H9 (cell line): ENCODE data around the gene MAP3K5. TPM values are rescaled to one million over a fixed set of nuclear protein-coding genes. Genes with fewer than 3 reads are reported as not detected.

Experiments used
- DNase-seq: peaks from one replicate; pipeline ENCODE4 v3.0.0-alpha.2; 2017
- H2AFZ ChIP-seq: one replicate; pipeline ENCODE4 v1.6.1; 2013; ENCODE audit warnings: mild to moderate bottlenecking, low read length, control low read depth, moderate library complexity
- H2AK5ac ChIP-seq: 2 replicates; pipeline ENCODE4 v1.6.1; 2013; ENCODE audit warnings: low read length, control low read depth, mixed read lengths; ENCODE audit not compliant: insufficient read length
- H2BK120ac ChIP-seq: one replicate; pipeline ENCODE4 v1.6.1; 2013; ENCODE audit warnings: low read depth, mild to moderate bottlenecking, low read length, control low read depth, inconsistent platforms; ENCODE audit not compliant: poor library complexity, severe bottlenecking
- H2BK12ac ChIP-seq: 2 replicates; pipeline ENCODE4 v1.6.1; 2013; ENCODE audit warnings: low read length, control low read depth, mixed read lengths, low read depth; ENCODE audit not compliant: insufficient read length
- H2BK15ac ChIP-seq: 2 replicates; pipeline ENCODE4 v1.6.1; 2013; ENCODE audit warnings: low read depth, low read length, control low read depth
- H2BK20ac ChIP-seq: one replicate; pipeline ENCODE4 v1.6.1; 2013; ENCODE audit warnings: low read depth, mild to moderate bottlenecking, low read length, control low read depth, inconsistent platforms; ENCODE audit not compliant: poor library complexity, severe bottlenecking
- H2BK5ac ChIP-seq: 2 replicates; pipeline ENCODE4 v1.6.1; 2013; ENCODE audit warnings: low read length, control low read depth, mixed read lengths; ENCODE audit not compliant: insufficient read length
- H3K14ac ChIP-seq: 2 replicates; pipeline ENCODE4 v1.6.1; 2013; ENCODE audit warnings: low read length, control low read depth; ENCODE audit not compliant: insufficient read depth
- H3K18ac ChIP-seq: 2 replicates; pipeline ENCODE4 v1.6.1; 2013; ENCODE audit warnings: low read depth, mild to moderate bottlenecking, mixed read lengths, low read length, control low read depth; ENCODE audit not compliant: insufficient read length
- H3K23ac ChIP-seq: 2 replicates; pipeline ENCODE4 v1.6.1; 2013; ENCODE audit warnings: low read length, control low read depth, mixed read lengths, low read depth; ENCODE audit not compliant: insufficient read length
- H3K23me2 ChIP-seq: 2 replicates; pipeline ENCODE4 v1.6.1; 2013; ENCODE audit warnings: low read depth, mild to moderate bottlenecking, mixed read lengths, low read length, control low read depth; ENCODE audit not compliant: insufficient read length, poor library complexity, severe bottlenecking
- H3K27ac ChIP-seq: 2 replicates; pipeline ENCODE4 v1.5.1; 2013; ENCODE audit warnings: low read length, control low read depth, mixed read lengths, low read depth; ENCODE audit not compliant: insufficient read length
- H3K27me3 ChIP-seq: 2 replicates; pipeline ENCODE4 v1.6.1; 2013; ENCODE audit warnings: low read length, control low read depth, inconsistent platforms; ENCODE audit not compliant: insufficient read depth
- H3K4ac ChIP-seq: 2 replicates; pipeline ENCODE4 v1.6.1; 2013; ENCODE audit warnings: low read depth, mild to moderate bottlenecking, control low read depth, inconsistent platforms, low read length, moderate library complexity
- H3K4me1 ChIP-seq: 2 replicates; pipeline ENCODE4 v1.6.1; 2013; ENCODE audit warnings: low read length, control low read depth, inconsistent platforms; ENCODE audit not compliant: insufficient read depth
- H3K4me2 ChIP-seq: 2 replicates; pipeline ENCODE4 v1.6.1; 2013; ENCODE audit warnings: low read length, control low read depth, mixed read lengths; ENCODE audit not compliant: insufficient read length, insufficient read depth
- H3K56ac ChIP-seq: 2 replicates; pipeline ENCODE4 v1.6.1; 2013; ENCODE audit warnings: low read depth, mild to moderate bottlenecking, mixed read lengths, low read length, control low read depth; ENCODE audit not compliant: insufficient read length
- H3K79me1 ChIP-seq: 2 replicates; pipeline ENCODE4 v1.6.1; 2013; ENCODE audit warnings: low read depth, mild to moderate bottlenecking, moderate library complexity, low read length, control low read depth, inconsistent platforms; ENCODE audit not compliant: insufficient read depth, poor library complexity, severe bottlenecking
- H3K79me2 ChIP-seq: 2 replicates; pipeline ENCODE4 v1.6.1; 2013; ENCODE audit warnings: low read length, control low read depth, inconsistent platforms; ENCODE audit not compliant: insufficient read depth
- H3K9ac ChIP-seq: 2 replicates; pipeline ENCODE4 v1.6.1; 2013; ENCODE audit warnings: low read length, control low read depth, mixed read lengths; ENCODE audit not compliant: insufficient read length; ENCODE audit errors: extremely low read depth
- H3K9me3 ChIP-seq: one replicate; pipeline ENCODE4 v1.6.1; 2013; ENCODE audit warnings: low read depth, low read length, inconsistent platforms; ENCODE audit not compliant: control insufficient read depth
- H3T11ph ChIP-seq: one replicate; pipeline ENCODE4 v1.6.1; 2013; ENCODE audit warnings: mild to moderate bottlenecking, low read length, control low read depth, inconsistent platforms
- H4K20me1 ChIP-seq: one replicate; pipeline ENCODE4 v1.6.1; 2013; ENCODE audit not compliant: control insufficient read depth, insufficient read length, insufficient read depth
- H4K5ac ChIP-seq: 2 replicates; pipeline ENCODE4 v1.6.1; 2013; ENCODE audit warnings: low read depth, mild to moderate bottlenecking, mixed read lengths, low read length, control low read depth; ENCODE audit not compliant: insufficient read length
- H4K8ac ChIP-seq: replicated peaks from 2 replicates; pipeline ENCODE4 v1.6.1; 2013; ENCODE audit warnings: low read length, control low read depth, mixed read lengths, low read depth; ENCODE audit not compliant: insufficient read length
- H4K91ac ChIP-seq: 2 replicates; pipeline ENCODE4 v1.6.1; 2013; ENCODE audit warnings: low read depth, mild to moderate bottlenecking, moderate library complexity, mixed read lengths, low read length, control low read depth; ENCODE audit not compliant: insufficient read length
- H3K27ac Mint-ChIP-seq, 3 experiments: 2 replicates in 2 of 3; 3 replicates in 1 of 3; pipeline ENCODE4 v1.8.0; 2020 to 2021; ENCODE audit warnings: mixed read lengths in 3 of 3, mild to moderate bottlenecking in 1 of 3, moderate library complexity in 1 of 3
- H3K27me3 Mint-ChIP-seq: 2 replicates; pipeline ENCODE4 v1.8.0; 2021; ENCODE audit warnings: low read depth, mild to moderate bottlenecking, moderate library complexity, mixed read lengths
- H3K36me3 Mint-ChIP-seq, 3 experiments: 2 replicates in 2 of 3; 3 replicates in 1 of 3; pipeline ENCODE4 v1.8.0; 2020 to 2021; ENCODE audit warnings: low read depth in 3 of 3, mixed read lengths in 3 of 3; ENCODE audit not compliant: insufficient read depth in 1 of 3
- H3K4me1 Mint-ChIP-seq, 2 experiments: 2 replicates each; pipeline ENCODE4 v1.8.0; 2020; ENCODE audit warnings: mixed read lengths in 2 of 2
- H3K4me3 Mint-ChIP-seq, 2 experiments: 2 replicates in 1 of 2; 3 replicates in 1 of 2; pipeline ENCODE4 v1.8.0; 2020 to 2021; ENCODE audit warnings: mild to moderate bottlenecking in 2 of 2, mixed read lengths in 2 of 2, moderate library complexity in 1 of 2
- H3K9me3 Mint-ChIP-seq, 2 experiments: 2 replicates in 1 of 2; 3 replicates in 1 of 2; pipeline ENCODE4 v1.8.0; 2020; ENCODE audit warnings: mild to moderate bottlenecking in 2 of 2, mixed read lengths in 2 of 2, moderate library complexity in 1 of 2
- WGBS: extraction: QIAGEN DNeasy Blood & Tissue Kit; methylation state at CpG from one replicate; pipeline ENCODE4 v1.1.7; 2013; ENCODE audit warnings: missing lambda C conversion rate, low lambda C conversion rate, mixed read lengths; ENCODE audit not compliant: insufficient read length; ENCODE audit errors: extremely low coverage; 5-methylcytosine and 5-hydroxymethylcytosine counted together
- total RNA-seq: library from RNA; stranded (reverse); gene quantifications from 2 replicates; pipeline ENCODE4 v1.2.1, GENCODE V29; 2021
- TF ChIP-seq, protein P1 (sequence below): fragments of 200-600 bp; sonication (generic); conservative IDR thresholded peaks from 3 replicates; pipeline ENCODE4 v1.8.0; 2021; ENCODE audit warnings: antibody characterized with exemption, mild to moderate bottlenecking

Gene MAP3K5
- total RNA-seq, 1 experiment from 2014 or later, result 1.6 TPM

DNA sequence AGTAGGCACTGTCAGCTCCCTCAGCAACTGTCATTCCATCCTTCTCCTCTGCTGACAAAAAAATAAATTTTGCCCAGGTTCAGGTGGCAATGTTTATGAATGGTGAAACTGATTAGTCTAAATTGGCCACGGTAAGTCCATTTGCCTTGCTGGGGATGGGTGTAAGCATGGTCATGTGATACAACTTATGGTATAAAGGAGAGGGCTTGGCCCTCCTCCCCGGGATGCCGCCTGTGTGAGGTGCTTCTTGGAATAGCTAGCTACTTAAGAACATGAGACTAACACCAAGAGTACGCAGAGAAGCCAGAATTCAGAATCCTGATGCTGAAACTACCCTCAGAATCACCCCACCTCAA, 147.7 kb downstream of the MAP3K5 start:
- Histone ChIP-seq H3K9me3 (no peaks in the 10 kb centered on the region), H4K5ac (no peak overlapping the region), H3K79me2 (no peaks in the 10 kb centered on the region), H3K4ac (no peak overlapping the region), H4K20me1 (no peaks in the 10 kb centered on the region), H2BK12ac (no peak overlapping the region), H3K79me1 (no peaks in the 10 kb centered on the region), H2BK20ac (no peak overlapping the region), H3K23ac (no peak overlapping the region), H2AK5ac (no peak overlapping the region), H4K8ac (no peak overlapping the region), H2BK120ac (no peak overlapping the region), H2BK15ac (no peak overlapping the region), H3K9ac (no peak overlapping the region), H3T11ph (no peak overlapping the region), H3K56ac (no peak overlapping the region), H2AFZ (no peak overlapping the region), H3K27ac (no peak overlapping the region), H3K4me1 (peaks cover 10% of the 10 kb centered on the region; the same call in 1 of the 2 replicates), H4K91ac (no peak overlapping the region), H3K18ac (no peak overlapping the region), H3K27me3 (no peaks in the 10 kb centered on the region), H3K14ac (no peak overlapping the region), H2BK5ac (no peak overlapping the region), H3K4me2 (no peak overlapping the region), H3K23me2 (no peaks in the 10 kb centered on the region)
- TF ChIP-seq, protein P1, sequence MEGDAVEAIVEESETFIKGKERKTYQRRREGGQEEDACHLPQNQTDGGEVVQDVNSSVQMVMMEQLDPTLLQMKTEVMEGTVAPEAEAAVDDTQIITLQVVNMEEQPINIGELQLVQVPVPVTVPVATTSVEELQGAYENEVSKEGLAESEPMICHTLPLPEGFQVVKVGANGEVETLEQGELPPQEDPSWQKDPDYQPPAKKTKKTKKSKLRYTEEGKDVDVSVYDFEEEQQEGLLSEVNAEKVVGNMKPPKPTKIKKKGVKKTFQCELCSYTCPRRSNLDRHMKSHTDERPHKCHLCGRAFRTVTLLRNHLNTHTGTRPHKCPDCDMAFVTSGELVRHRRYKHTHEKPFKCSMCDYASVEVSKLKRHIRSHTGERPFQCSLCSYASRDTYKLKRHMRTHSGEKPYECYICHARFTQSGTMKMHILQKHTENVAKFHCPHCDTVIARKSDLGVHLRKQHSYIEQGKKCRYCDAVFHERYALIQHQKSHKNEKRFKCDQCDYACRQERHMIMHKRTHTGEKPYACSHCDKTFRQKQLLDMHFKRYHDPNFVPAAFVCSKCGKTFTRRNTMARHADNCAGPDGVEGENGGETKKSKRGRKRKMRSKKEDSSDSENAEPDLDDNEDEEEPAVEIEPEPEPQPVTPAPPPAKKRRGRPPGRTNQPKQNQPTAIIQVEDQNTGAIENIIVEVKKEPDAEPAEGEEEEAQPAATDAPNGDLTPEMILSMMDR, result no peak
- no peak overlapping the region for H3K4me3 Mint-ChIP-seq
- no peaks in the 10 kb centered on the region for H3K9me3 Mint-ChIP-seq
- no peaks in the 10 kb centered on the region for H3K36me3 Mint-ChIP-seq
- no CpG with 5 or more reads among the region's 4 CpGs for WGBS
- H3K4me1 Mint-ChIP-seq, result peaks cover 6 to 8% of the 10 kb centered on the region in 2 experiments; a peak in 3 of 4 replicates
- no peak overlapping the region for H3K27ac Mint-ChIP-seq
- DNase-seq, result no peak
- H3K27me3 Mint-ChIP-seq, result no peaks in the 10 kb centered on the region
